ENCODE measurements around the gene LRP1B. TPM values are rescaled to one million over a fixed set of nuclear protein-coding genes. Genes with fewer than 3 reads are reported as not detected.

LRP1B gene
- total RNA-seq, 3 donors from 2014 or later, result 2.3 to 29.8 (median 21.8) TPM

GRCh38 chr2:142174176-142174575 lies 43.4 kb upstream of the LRP1B start:
- no peak for TF ChIP-seq CTCF (IDR thresholded peaks at IDR 0.05)
- TF ChIP-seq POLR2AphosphoS5 (IDR thresholded peaks at IDR 0.05), result no peak
- no peak for TF ChIP-seq POLR2A (IDR thresholded peaks at IDR 0.05)
- Histone ChIP-seq H3K27me3 (no peaks in the 10 kb centered on the region), H3K9me3 (peaks cover 0 to 6% of the 10 kb centered on the region in 2 donors), H3K4me1 (no peaks in the 10 kb centered on the region), H3K27ac (no peak overlapping the region), H3K36me3 (no peaks in the 10 kb centered on the region), H3K4me3 (no peak overlapping the region)
- no peak for DNase-seq (ENCODE audit: low spot score in 2 of 2)
- intact Hi-C loops (cut with DNase I; ENCODE audit: low total_unique reads), result no loop called here

GRCh38 chr2:142170847-142171246 lies 40.0 kb upstream of the LRP1B start:
- Histone ChIP-seq H3K27ac (no peak overlapping the region), H3K4me3 (no peak overlapping the region), H3K27me3 (no peaks in the 10 kb centered on the region), H3K4me1 (no peaks in the 10 kb centered on the region), H3K9me3 (peaks cover 0 to 6% of the 10 kb centered on the region in 2 donors), H3K36me3 (no peaks in the 10 kb centered on the region)
- no peak for TF ChIP-seq POLR2A (IDR thresholded peaks at IDR 0.05)
- TF ChIP-seq POLR2AphosphoS5 (IDR thresholded peaks at IDR 0.05), result no peak
- TF ChIP-seq CTCF (IDR thresholded peaks at IDR 0.05), result no peak
- no peak for DNase-seq (ENCODE audit: low spot score in 2 of 2)
- intact Hi-C loops (cut with DNase I; ENCODE audit: low total_unique reads), result no loop called here

GRCh38 chr2:142165790-142166189 lies 35.0 kb upstream of the LRP1B start:
- intact Hi-C loops (cut with DNase I; ENCODE audit: low total_unique reads), result no loop called here
- no peak overlapping the region for H3K4me3 ChIP-seq

GRCh38 chr2:142153601-142154000 lies 22.8 kb upstream of the LRP1B start:
- TF ChIP-seq CTCF (IDR thresholded peaks at IDR 0.05), result no peak
- no peak for TF ChIP-seq POLR2AphosphoS5 (IDR thresholded peaks at IDR 0.05)
- no peak for TF ChIP-seq POLR2A (IDR thresholded peaks at IDR 0.05)
- Histone ChIP-seq H3K4me1 (no peaks in the 10 kb centered on the region), H3K36me3 (no peaks in the 10 kb centered on the region), H3K27me3 (no peaks in the 10 kb centered on the region), H3K4me3 (no peak overlapping the region), H3K27ac (no peak overlapping the region), H3K9me3 (no peaks in the 10 kb centered on the region)
- no peak for DNase-seq (ENCODE audit: low spot score in 2 of 2)
- intact Hi-C loops (cut with DNase I; ENCODE audit: low total_unique reads), result no loop called here

More at GRCh38 chr2:142165790-142166189, 35.0 kb upstream of the LRP1B start:
- no peak for DNase-seq (ENCODE audit: low spot score in 2 of 2)
- Histone ChIP-seq H3K27me3 (no peaks in the 10 kb centered on the region), H3K27ac (no peak overlapping the region), H3K36me3 (no peaks in the 10 kb centered on the region), H3K9me3 (no peaks in the 10 kb centered on the region), H3K4me1 (no peaks in the 10 kb centered on the region)
- TF ChIP-seq POLR2AphosphoS5 (IDR thresholded peaks at IDR 0.05), result no peak
- no peak for TF ChIP-seq POLR2A (IDR thresholded peaks at IDR 0.05)
- TF ChIP-seq CTCF (IDR thresholded peaks at IDR 0.05), result no peak

GRCh38 chr2:142150453-142150852 lies 19.6 kb upstream of the LRP1B start:
- no peak overlapping the region for H3K27ac ChIP-seq
- H3K9me3 ChIP-seq, result no peaks in the 10 kb centered on the region
- H3K36me3 ChIP-seq, result no peaks in the 10 kb centered on the region
- intact Hi-C loops (cut with DNase I; ENCODE audit: low total_unique reads), result no loop called here
- TF ChIP-seq CTCF (IDR thresholded peaks at IDR 0.05) (no peak), POLR2AphosphoS5 (IDR thresholded peaks at IDR 0.05) (no peak), POLR2A (IDR thresholded peaks at IDR 0.05) (no peak)
- DNase-seq (ENCODE audit: low spot score in 2 of 2), result no peak
- no peak overlapping the region for H3K4me3 ChIP-seq
- H3K27me3 ChIP-seq, result no peaks in the 10 kb centered on the region
- no peaks in the 10 kb centered on the region for H3K4me1 ChIP-seq

Measured in breast epithelium (tissue), 4 donors.